ENCODE data around the gene TWF1. TPM values are rescaled to one million over a fixed set of nuclear protein-coding genes. Genes with fewer than 3 reads are reported as not detected.
A peak's percentile ranks its signal among the peaks of the same experiment; 100 is the strongest.

Gene TWF1
- total RNA-seq, 1 donor from 2014 or later = 52.1 TPM

GRCh38 chr12:43841253-43841652 is 35.1 kb upstream of the TWF1 start:
- H3K27me3 ChIP-seq = no peaks in the 10 kb centered on the region
- TF ChIP-seq CTCF (IDR thresholded peaks at IDR 0.05) = no peak
- no peaks in the 10 kb centered on the region for H3K36me3 ChIP-seq
- no peak overlapping the region for H3K27ac ChIP-seq
- no peak for ATAC-seq
- no peaks in the 10 kb centered on the region for H3K9me3 ChIP-seq
- H3K4me1 ChIP-seq = peaks cover 7% of the 10 kb centered on the region
- DNase-seq = no peak
- intact Hi-C loops (cut with DNase I) = no loop called here
- no peak overlapping the region for H3K4me3 ChIP-seq

- peaks cover 9% of the 10 kb centered on the region for H3K4me1 ChIP-seq
- DNase-seq (no peak), ATAC-seq (no peak)
- no peak overlapping the region for H3K4me3 ChIP-seq
- no peak overlapping the region for H3K27ac ChIP-seq
- intact Hi-C loops (cut with DNase I) = no loop called here
- H3K9me3 ChIP-seq = no peaks in the 10 kb centered on the region
- no peak for TF ChIP-seq CTCF (IDR thresholded peaks at IDR 0.05)
- H3K27me3 ChIP-seq = no peaks in the 10 kb centered on the region
- H3K36me3 ChIP-seq = no peaks in the 10 kb centered on the region
Measured at GRCh38 chr12:43840338-43840737, 34.2 kb upstream of the TWF1 start.

GRCh38 chr12:43836475-43836989 is 30.4 kb upstream of the TWF1 start:
- Histone ChIP-seq H3K4me1 (peaks cover 13% of the 10 kb centered on the region), H3K36me3 (no peaks in the 10 kb centered on the region), H3K9me3 (no peaks in the 10 kb centered on the region), H3K27ac (peak overlapping the region; percentile 92), H3K27me3 (peaks cover 4% of the 10 kb centered on the region), H3K4me3 (peak overlapping the region; percentile 60)
- no peak for DNase-seq
- no peak for TF ChIP-seq CTCF (IDR thresholded peaks at IDR 0.05)
- no peak for ATAC-seq
- intact Hi-C loops (cut with DNase I) = no loop called here

- H3K36me3 ChIP-seq = no peaks in the 10 kb centered on the region
- peaks cover 4% of the 10 kb centered on the region for H3K27me3 ChIP-seq
- H3K4me3 ChIP-seq = peak within 1 kb of the TSS; percentile 60
- H3K9me3 ChIP-seq = no peaks in the 10 kb centered on the region
- peak; percentile 91 for DNase-seq
- no peak for TF ChIP-seq CTCF (IDR thresholded peaks at IDR 0.05)
- intact Hi-C loops (cut with DNase I) = no loop called here
- ATAC-seq = peak; percentile 92
- peaks cover 13% of the 10 kb centered on the region for H3K4me1 ChIP-seq
- H3K27ac ChIP-seq = peak within 1 kb of the TSS; percentile 92
Measured at GRCh38 chr12:43835656-43836474, 29.7 kb upstream of the TWF1 start, which contains the start of gene TMEM117. TSS of gene TMEM117 (plus strand) at chr12:43836081.

GRCh38 chr12:43835264-43835655 is 29.1 kb upstream of the TWF1 start:
- DNase-seq (no peak), ATAC-seq (no peak)
- peaks cover 13% of the 10 kb centered on the region for H3K4me1 ChIP-seq
- H3K27ac ChIP-seq = peak overlapping the region; percentile 92
- peaks cover 4% of the 10 kb centered on the region for H3K27me3 ChIP-seq
- no peak for TF ChIP-seq CTCF (IDR thresholded peaks at IDR 0.05)
- H3K4me3 ChIP-seq = peak overlapping the region; percentile 60
- no peaks in the 10 kb centered on the region for H3K36me3 ChIP-seq
- intact Hi-C loops (cut with DNase I) = no loop called here
- no peaks in the 10 kb centered on the region for H3K9me3 ChIP-seq
